HEK293T (cell line): ENCODE measurements around the gene KCTD15.

Experiments
- ELF4 ChIP-seq: fragments of 450-650 bp; IDR thresholded peaks from 2 replicates; pipeline ENCODE4 v1.6.1; 2017; ENCODE audit warnings: antibody characterized with exemption
- FOXM1 ChIP-seq: fragments of 450-650 bp; IDR thresholded peaks from 2 replicates; pipeline ENCODE4 v1.6.1; 2017; ENCODE audit warnings: mild to moderate bottlenecking, borderline replicate concordance
- NFRKB ChIP-seq: fragments of 450-650 bp; IDR thresholded peaks from 2 replicates; pipeline ENCODE4 v1.6.1; 2016; ENCODE audit warnings: mild to moderate bottlenecking, moderate library complexity
- TARDBP ChIP-seq: fragments of 450-650 bp; IDR thresholded peaks from 2 replicates; pipeline ENCODE4 v1.6.1; 2016

- TF ChIP-seq ELF4 (no peak), NFRKB (no peak), FOXM1 (no peak), TARDBP (no peak)
Measured at GRCh38 chr19:33784432-33784831, 12.2 kb upstream of the KCTD15 start.
